Duodenal mucosa (tissue), 2 donors: Measurements from ENCODE around the gene HOXC10.

Experiments
- H3K27ac ChIP-seq: one replicate; pipeline ENCODE4 v1.7.0; 2013; ENCODE audit warnings: low read depth, low read length
- H3K27me3 ChIP-seq, 2 donors: one replicate each; pipeline ENCODE4 v1.7.0; 2013; ENCODE audit warnings: low read length in 2 of 2, control low read depth in 1 of 2; ENCODE audit not compliant: insufficient read depth in 2 of 2, control insufficient read depth in 1 of 2
- H3K36me3 ChIP-seq, 2 donors: one replicate each; pipeline ENCODE4 v1.7.0; 2013; ENCODE audit warnings: low read length in 2 of 2, control low read depth in 1 of 2; ENCODE audit not compliant: insufficient read depth in 2 of 2, control insufficient read depth in 1 of 2
- H3K4me1 ChIP-seq, 2 donors: one replicate each; pipeline ENCODE4 v1.7.0; 2013; ENCODE audit warnings: low read length in 2 of 2, control low read depth in 1 of 2; ENCODE audit not compliant: insufficient read depth in 2 of 2, control insufficient read depth in 1 of 2
- H3K4me3 ChIP-seq, 2 donors: one replicate each; pipeline ENCODE4 v1.7.0; 2013; ENCODE audit warnings: low read length in 2 of 2, low read depth in 1 of 2
- H3K9ac ChIP-seq, 2 donors: one replicate each; pipeline ENCODE4 v1.7.0; 2013; ENCODE audit warnings: low read length in 2 of 2, low read depth in 1 of 2
- H3K9me3 ChIP-seq, 2 donors: one replicate each; pipeline ENCODE4 v1.7.0; 2013; ENCODE audit warnings: low read length in 2 of 2, control low read depth in 1 of 2; ENCODE audit not compliant: control insufficient read depth in 1 of 2

Gene HOXC10

GRCh38 chr12:54026640-54027441 lies 41.9 kb downstream of the HOXC10 start:
- Histone ChIP-seq H3K27ac (no peak overlapping the region), H3K9me3 (no peaks in the 10 kb centered on the region), H3K27me3 (peaks cover 76 to 94% of the 10 kb centered on the region in 2 donors), H3K4me1 (peaks cover 7 to 15% of the 10 kb centered on the region in 2 donors), H3K36me3 (no peaks in the 10 kb centered on the region), H3K4me3 (no peak overlapping the region), H3K9ac (no peak overlapping the region)

- Histone ChIP-seq H3K4me3 (no peak overlapping the region), H3K9me3 (no peaks in the 10 kb centered on the region), H3K9ac (no peak overlapping the region), H3K36me3 (no peaks in the 10 kb centered on the region), H3K4me1 (peaks cover 7 to 15% of the 10 kb centered on the region in 2 donors), H3K27me3 (peaks cover 76 to 94% of the 10 kb centered on the region in 2 donors), H3K27ac (no peak overlapping the region)
Observed at GRCh38 chr12:54027442-54027786, 42.5 kb downstream of the HOXC10 start.

GRCh38 chr12:54028314-54029201 lies 43.6 kb downstream of the HOXC10 start, which contains the start of gene HOXC6:
HOXC6 (plus strand) TSS chr12:54028440; CDS start chr12:54028522, 82 bp downstream.
- no peak within 1 kb of the TSS for H3K9ac ChIP-seq
- no peak within 1 kb of the TSS for H3K27ac ChIP-seq
- peaks cover 7 to 22% of the 10 kb centered on the region in 2 donors for H3K4me1 ChIP-seq
- peak within 1 kb of the TSS; percentile 19 to 41 for H3K4me3 ChIP-seq
- H3K27me3 ChIP-seq = peaks cover 71 to 94% of the 10 kb centered on the region in 2 donors
- H3K9me3 ChIP-seq = no peaks in the 10 kb centered on the region
- H3K36me3 ChIP-seq = no peaks in the 10 kb centered on the region

- H3K4me3 ChIP-seq = peak overlapping the region in 1 of 2 donors; percentile 28
- no peaks in the 10 kb centered on the region for H3K36me3 ChIP-seq
- H3K9me3 ChIP-seq = no peaks in the 10 kb centered on the region
- H3K4me1 ChIP-seq = peaks cover 7 to 22% of the 10 kb centered on the region in 2 donors
- H3K9ac ChIP-seq = no peak overlapping the region
- no peak overlapping the region for H3K27ac ChIP-seq
- H3K27me3 ChIP-seq = peaks cover 65 to 91% of the 10 kb centered on the region in 2 donors
Observed at GRCh38 chr12:54029529-54030441, 44.8 kb downstream of the HOXC10 start.

GRCh38 chr12:54030442-54030801 lies 45.5 kb downstream of the HOXC10 start:
- Histone ChIP-seq H3K27ac (no peak overlapping the region), H3K36me3 (no peaks in the 10 kb centered on the region), H3K27me3 (peaks cover 69 to 91% of the 10 kb centered on the region in 2 donors), H3K4me1 (peaks cover 7 to 22% of the 10 kb centered on the region in 2 donors), H3K9me3 (no peaks in the 10 kb centered on the region), H3K9ac (no peak overlapping the region), H3K4me3 (no peak overlapping the region)

- Histone ChIP-seq H3K4me3 (no peak overlapping the region), H3K27me3 (peaks cover 70 to 91% of the 10 kb centered on the region in 2 donors), H3K27ac (no peak overlapping the region), H3K36me3 (no peaks in the 10 kb centered on the region), H3K9me3 (no peaks in the 10 kb centered on the region), H3K9ac (no peak overlapping the region), H3K4me1 (peaks cover 7 to 18% of the 10 kb centered on the region in 2 donors)
Observed at GRCh38 chr12:54030889-54031471, 46.0 kb downstream of the HOXC10 start.

GRCh38 chr12:54031480-54031879 lies 46.5 kb downstream of the HOXC10 start:
- peaks cover 7 to 16% of the 10 kb centered on the region in 2 donors for H3K4me1 ChIP-seq
- H3K9ac ChIP-seq = no peak overlapping the region
- H3K9me3 ChIP-seq = no peaks in the 10 kb centered on the region
- H3K36me3 ChIP-seq = no peaks in the 10 kb centered on the region
- peaks cover 69 to 91% of the 10 kb centered on the region in 2 donors for H3K27me3 ChIP-seq
- no peak overlapping the region for H3K4me3 ChIP-seq
- H3K27ac ChIP-seq = no peak overlapping the region

- no peak overlapping the region for H3K9ac ChIP-seq
- H3K27ac ChIP-seq = no peak overlapping the region
- H3K9me3 ChIP-seq = no peaks in the 10 kb centered on the region
- no peak overlapping the region for H3K4me3 ChIP-seq
- peaks cover 70 to 91% of the 10 kb centered on the region in 2 donors for H3K27me3 ChIP-seq
- peaks cover 7 to 16% of the 10 kb centered on the region in 2 donors for H3K4me1 ChIP-seq
- no peaks in the 10 kb centered on the region for H3K36me3 ChIP-seq
Observed at GRCh38 chr12:54032086-54032619, 47.2 kb downstream of the HOXC10 start.

- no peak within 1 kb of the TSS for H3K27ac ChIP-seq
- no peaks in the 10 kb centered on the region for H3K9me3 ChIP-seq
- peak within 1 kb of the TSS in 1 of 2 donors; percentile 38 for H3K9ac ChIP-seq
- H3K27me3 ChIP-seq = peaks cover 69 to 90% of the 10 kb centered on the region in 2 donors
- H3K4me3 ChIP-seq = peak within 1 kb of the TSS; percentile 42 to 60
- H3K4me1 ChIP-seq = peaks cover 7 to 16% of the 10 kb centered on the region in 2 donors
- no peaks in the 10 kb centered on the region for H3K36me3 ChIP-seq
Observed at GRCh38 chr12:54032627-54033100, 47.7 kb downstream of the HOXC10 start, which contains the start of gene HOXC5. HOXC5 (plus strand) TSS chr12:54033050; CDS start chr12:54033123, 73 bp downstream.
